PC-9 (cell line): Measurements from ENCODE around the gene EXOC1L. TPM values are rescaled to one million over a fixed set of nuclear protein-coding genes. Genes with fewer than 3 reads are reported as not detected.

Source experiments
- BruUV-seq: library from RNA; stranded (reverse); fragments of 400-500 nt; replicated peaks from 2 replicates; lab custom pipeline; 2021; lab: Mats Ljungman, UMichigan
- CTCF ChIA-PET: fragments of 300-600 bp; sonication (Branson Sonifier 250); formaldehyde crosslinking; loops from one replicate; lab custom pipeline; 2022; ENCODE audit warnings: antibody characterized with exemption; lab: Charles Lee
- POLR2A ChIA-PET: fragments of 300-600 bp; sonication (Branson Sonifier 250); formaldehyde crosslinking; loops from one replicate; lab custom pipeline; 2022; ENCODE audit warnings: antibody characterized with exemption; ENCODE audit not compliant: unreplicated experiment; lab: Charles Lee
- DNase-seq, 2 experiments: peaks; one replicate each; pipeline versions ENCODE4 v3.0.0 to v3.0.0-alpha.2; 2015 to 2022; ENCODE audit warnings: mixed read lengths in 1 of 2
- H2AFZ ChIP-seq: fragments of 200-600 bp; sonication (generic); 2 replicates; pipeline ENCODE4 v1.8.1; 2017; ENCODE audit warnings: antibody characterized with exemption
- H3F3A ChIP-seq: fragments of 200-600 bp; sonication (generic); 2 replicates; pipeline ENCODE4 v1.8.1; 2017; ENCODE audit warnings: antibody characterized with exemption, mild to moderate bottlenecking, low read depth; ENCODE audit not compliant: insufficient read depth
- H3K27ac ChIP-seq: fragments of 200-600 bp; sonication (generic); 2 replicates; pipeline ENCODE4 v1.6.1; 2016; ENCODE audit warnings: mixed run types
- H3K27me3 ChIP-seq: fragments of 200-600 bp; sonication (generic); 2 replicates; pipeline ENCODE4 v1.6.1; 2016; ENCODE audit warnings: low read depth, mixed run types; ENCODE audit not compliant: insufficient read depth
- H3K36me3 ChIP-seq: fragments of 200-600 bp; sonication (generic); 2 replicates; pipeline ENCODE4 v1.6.1; 2016; ENCODE audit warnings: low read depth, mixed run types
- H3K4me1 ChIP-seq: fragments of 200-600 bp; sonication (generic); replicated peaks from 2 replicates; pipeline ENCODE4 v1.6.1; 2016; ENCODE audit warnings: mixed run types; ENCODE audit not compliant: insufficient read depth
- H3K4me2 ChIP-seq: fragments of 200-600 bp; sonication (generic); 2 replicates; pipeline ENCODE4 v1.6.1; 2017; ENCODE audit warnings: mixed run types
- H3K4me3 ChIP-seq: fragments of 200-600 bp; sonication (generic); 2 replicates; pipeline ENCODE4 v1.6.1; 2016; ENCODE audit warnings: mixed run types
- H3K79me2 ChIP-seq: fragments of 200-600 bp; sonication (generic); 2 replicates; pipeline ENCODE4 v1.6.1; 2017; ENCODE audit warnings: low read depth, mixed run types
- H3K9me2 ChIP-seq: fragments of 200-600 bp; sonication (generic); 2 replicates; pipeline ENCODE4 v1.8.1; 2017; ENCODE audit warnings: mild to moderate bottlenecking; ENCODE audit not compliant: insufficient read depth
- H3K9me3 ChIP-seq: fragments of 200-600 bp; sonication (generic); 2 replicates; pipeline ENCODE4 v1.8.1; 2016; ENCODE audit warnings: low read depth; ENCODE audit not compliant: insufficient read depth
- H4K20me1 ChIP-seq: fragments of 200-600 bp; sonication (generic); 2 replicates; pipeline ENCODE4 v1.8.1; 2017; ENCODE audit not compliant: insufficient read depth
- CTCF ChIP-seq: fragments of 200-600 bp; sonication (generic); conservative IDR thresholded peaks from 2 replicates; pipeline ENCODE4 v1.6.1; 2017; ENCODE audit warnings: mixed run types, antibody characterized with exemption, mild to moderate bottlenecking, moderate library complexity
- EZH2 ChIP-seq: fragments of 200-600 bp; sonication (generic); IDR thresholded peaks from 2 replicates; pipeline ENCODE4 v1.8.0; 2017; ENCODE audit warnings: antibody characterized with exemption, low read depth
- intact Hi-C: fragments of 100-400 bp; cut with micrococcal nuclease; formaldehyde crosslinking; loops from one replicate; pipeline ENCODE4 v1.10.0; 2022; ENCODE audit not compliant: unreplicated experiment
- total RNA-seq: library from RNA; stranded (reverse); gene quantifications from 2 replicates; pipeline ENCODE4 v1.2.3, GENCODE V29; 2021

The EXOC1L gene
- total RNA-seq, 1 experiment from 2014 or later = not detected

GRCh38 chr4:55801498-55801897 is 18.1 kb upstream of the EXOC1L start:
- no peak for DNase-seq
- Histone ChIP-seq H3K36me3 (no peaks in the 10 kb centered on the region), H3K27ac (no peak overlapping the region), H4K20me1 (no peaks in the 10 kb centered on the region), H3K9me2 (no peaks in the 10 kb centered on the region), H3K9me3 (no peaks in the 10 kb centered on the region), H3K79me2 (no peaks in the 10 kb centered on the region), H3K4me2 (no peak overlapping the region), H3K4me1 (no peaks in the 10 kb centered on the region), H3K4me3 (no peak overlapping the region), H3F3A (no peaks in the 10 kb centered on the region), H3K27me3 (no peaks in the 10 kb centered on the region), H2AFZ (no peak overlapping the region)
- BruUV-seq = no TSS peak
- ChIA-PET POLR2A (no interaction called here), CTCF (no interaction called here)
- TF ChIP-seq EZH2 (no peak), CTCF (no peak)
- intact Hi-C loops = no loop called here

- ChIA-PET POLR2A (no interaction called here), CTCF (no interaction called here)
- Histone ChIP-seq H3F3A (no peaks in the 10 kb centered on the region), H3K79me2 (no peaks in the 10 kb centered on the region), H3K27me3 (no peaks in the 10 kb centered on the region), H3K36me3 (no peaks in the 10 kb centered on the region), H3K4me1 (no peaks in the 10 kb centered on the region), H4K20me1 (no peaks in the 10 kb centered on the region), H3K9me3 (no peaks in the 10 kb centered on the region), H3K4me2 (no peak overlapping the region), H2AFZ (no peak overlapping the region), H3K4me3 (no peak overlapping the region), H3K27ac (no peak overlapping the region), H3K9me2 (no peaks in the 10 kb centered on the region)
- intact Hi-C loops = no loop called here
- no peak for TF ChIP-seq EZH2
- DNase-seq = no peak
- no TSS peak for BruUV-seq
These were observed 12.0 kb upstream of the EXOC1L start for GRCh38 chr4:55807556-55807955.

GRCh38 chr4:55808186-55808585 is 11.4 kb upstream of the EXOC1L start:
- ChIA-PET POLR2A (no interaction called here), CTCF (no interaction called here)
- no peaks in the 10 kb centered on the region for H3K9me3 ChIP-seq
- H3K27ac ChIP-seq = no peak overlapping the region
- H3K79me2 ChIP-seq = no peaks in the 10 kb centered on the region
- no peak for DNase-seq
- no TSS peak for BruUV-seq
- H3F3A ChIP-seq = no peaks in the 10 kb centered on the region
- intact Hi-C loops = no loop called here
- no peak overlapping the region for H2AFZ ChIP-seq
- TF ChIP-seq EZH2 (no peak), CTCF (no peak)
- H3K4me3 ChIP-seq = no peak overlapping the region
- H3K36me3 ChIP-seq = no peaks in the 10 kb centered on the region
- no peaks in the 10 kb centered on the region for H3K9me2 ChIP-seq
- no peak overlapping the region for H3K4me2 ChIP-seq
- H3K4me1 ChIP-seq = no peaks in the 10 kb centered on the region
- no peaks in the 10 kb centered on the region for H3K27me3 ChIP-seq
- H4K20me1 ChIP-seq = no peaks in the 10 kb centered on the region

- Histone ChIP-seq H3K27ac (no peak overlapping the region), H2AFZ (no peak overlapping the region), H3K79me2 (no peaks in the 10 kb centered on the region), H3K27me3 (no peaks in the 10 kb centered on the region), H3K4me1 (no peaks in the 10 kb centered on the region), H3K4me3 (no peak overlapping the region), H3K36me3 (no peaks in the 10 kb centered on the region), H3F3A (no peaks in the 10 kb centered on the region), H3K4me2 (no peak overlapping the region), H3K9me2 (no peaks in the 10 kb centered on the region), H3K9me3 (no peaks in the 10 kb centered on the region), H4K20me1 (no peaks in the 10 kb centered on the region)
- TF ChIP-seq EZH2 = no peak
- no peak for TF ChIP-seq CTCF
- ChIA-PET CTCF (no interaction called here), POLR2A (no interaction called here)
- DNase-seq = no peak
- intact Hi-C loops = no loop called here
- BruUV-seq = no TSS peak
These were observed 11.0 kb upstream of the EXOC1L start for GRCh38 chr4:55808632-55809031.
